ENCODE measurements around the gene CBL. TPM values are rescaled to one million over a fixed set of nuclear protein-coding genes. Genes with fewer than 3 reads are reported as not detected.

The CBL gene
- total RNA-seq, 1 experiment from 2014 or later = 5.8 TPM

GRCh38 chr11:119344291-119345010 lies 138.3 kb downstream of the CBL start:
- no peak for DNase-seq (ENCODE audit: low read depth, low spot score)
- in situ Hi-C loops (cut with HindIII; ENCODE audit: low pct_unique_long_range_greater_than_20kb, low sequenced_read_pairs) = no loop called here

- no peak for DNase-seq (ENCODE audit: low read depth, low spot score)
- in situ Hi-C loops (cut with HindIII; ENCODE audit: low pct_unique_long_range_greater_than_20kb, low sequenced_read_pairs) = no loop called here
These were observed 139.5 kb downstream of the CBL start for GRCh38 chr11:119345685-119346084.

DNA sequence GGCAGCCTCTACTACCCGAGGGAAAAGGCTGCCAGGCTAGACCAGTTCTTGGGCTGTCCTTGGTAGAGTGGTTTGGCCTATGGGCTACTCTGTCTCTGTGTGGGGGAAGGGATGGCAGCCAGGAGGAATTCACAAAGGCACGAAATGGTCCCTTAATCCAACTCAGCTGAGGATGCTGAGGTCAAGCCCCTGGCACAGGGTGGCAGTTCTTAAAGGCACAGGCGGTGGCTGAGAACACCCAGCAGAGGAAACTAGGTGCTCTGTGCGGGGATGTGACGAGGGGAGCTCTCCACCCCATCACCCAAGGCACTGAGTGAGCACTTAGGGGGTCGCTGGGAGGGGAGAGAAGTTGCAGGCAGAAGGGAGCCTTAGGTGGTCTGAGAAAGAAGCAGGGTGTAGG lies 140.5 kb downstream of the CBL start, which contains the start of gene MFRP:
MFRP (minus strand) TSS at position 101 of the 400 bp plus-strand sequence. CDS start 192 bp downstream, outside the sequence.
- in situ Hi-C loops (cut with HindIII; ENCODE audit: low pct_unique_long_range_greater_than_20kb, low sequenced_read_pairs) = no loop called here
- no peak for DNase-seq (ENCODE audit: low read depth, low spot score)

DNA sequence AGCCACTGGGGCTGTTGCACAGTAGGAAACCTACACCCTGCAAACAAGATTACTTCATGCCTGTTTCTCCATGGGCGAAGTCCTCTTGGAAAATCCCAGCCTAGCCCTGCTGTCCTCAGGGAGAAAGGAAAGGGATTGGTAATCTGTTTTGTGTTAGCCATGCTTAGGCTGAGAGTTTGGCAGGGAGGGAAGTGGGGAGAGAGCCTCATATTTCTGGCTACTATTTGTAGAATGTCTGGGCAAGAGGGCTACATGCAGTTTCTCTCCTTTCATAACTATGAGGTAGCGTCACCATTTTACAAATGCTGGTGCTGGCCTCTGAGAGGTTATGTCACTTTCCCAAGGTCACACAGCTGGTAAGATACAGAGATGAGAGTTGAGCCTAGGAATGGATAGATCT lies 141.1 kb downstream of the CBL start:
- in situ Hi-C loops (cut with HindIII; ENCODE audit: low pct_unique_long_range_greater_than_20kb, low sequenced_read_pairs) = no loop called here
- DNase-seq (ENCODE audit: low read depth, low spot score) = no peak

- DNase-seq (ENCODE audit: low read depth, low spot score) = no peak
- in situ Hi-C loops (cut with HindIII; ENCODE audit: low pct_unique_long_range_greater_than_20kb, low sequenced_read_pairs) = no loop called here
These were observed 141.9 kb downstream of the CBL start for GRCh38 chr11:119347940-119348605.

DNA sequence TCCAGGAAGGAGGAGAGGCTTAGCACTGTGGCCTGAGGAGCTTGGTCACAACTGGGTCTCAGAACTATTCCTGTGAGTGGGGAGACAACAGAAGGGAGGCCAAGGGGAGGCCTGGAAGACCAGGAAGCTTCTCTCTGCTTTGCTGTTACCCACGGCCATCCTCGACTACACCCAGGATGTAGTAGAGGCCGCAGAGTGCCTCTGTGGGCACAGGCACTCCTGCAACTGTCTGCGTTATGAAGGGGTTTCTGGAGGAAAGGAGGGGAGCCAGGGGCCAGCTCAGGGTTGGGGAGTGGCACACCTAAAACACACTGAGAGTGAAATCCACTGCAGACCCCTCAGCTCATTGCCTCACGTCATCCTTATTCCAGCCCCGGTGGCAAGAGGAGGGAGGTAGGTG lies 144.2 kb downstream of the CBL start:
- DNase-seq (ENCODE audit: low read depth, low spot score) = no peak
- in situ Hi-C loops (cut with HindIII; ENCODE audit: low pct_unique_long_range_greater_than_20kb, low sequenced_read_pairs) = no loop called here

GRCh38 chr11:119351232-119351631 lies 145.1 kb downstream of the CBL start:
- DNase-seq (ENCODE audit: low read depth, low spot score) = no peak
- in situ Hi-C loops (cut with HindIII; ENCODE audit: low pct_unique_long_range_greater_than_20kb, low sequenced_read_pairs) = no loop called here

DNA sequence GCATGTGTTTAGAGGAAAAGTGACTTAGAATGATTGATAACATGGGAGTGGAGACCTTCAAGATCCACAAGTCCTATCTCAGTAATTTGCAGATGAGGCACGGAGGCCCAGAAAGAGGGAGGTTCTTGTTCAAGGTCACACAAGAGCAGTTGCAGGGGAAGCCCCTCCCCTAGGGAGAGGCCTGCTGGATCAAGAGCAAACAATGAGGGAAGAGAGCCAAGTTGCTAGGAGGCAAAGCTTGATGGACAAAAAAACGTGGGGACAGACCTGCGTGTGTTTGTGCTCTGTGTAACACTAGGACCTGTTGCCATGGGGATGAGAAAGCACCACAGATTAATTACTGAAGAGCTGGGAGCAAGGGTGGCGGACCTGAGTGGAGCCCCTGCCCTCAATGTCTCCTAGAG lies 146.7 kb downstream of the CBL start:
- DNase-seq (ENCODE audit: low read depth, low spot score) = peak; percentile 44
- in situ Hi-C loops (cut with HindIII; ENCODE audit: low pct_unique_long_range_greater_than_20kb, low sequenced_read_pairs) = no loop called here

- in situ Hi-C loops (cut with HindIII; ENCODE audit: low pct_unique_long_range_greater_than_20kb, low sequenced_read_pairs) = no loop called here
- no peak for DNase-seq (ENCODE audit: low read depth, low spot score)
These were observed 149.1 kb downstream of the CBL start for GRCh38 chr11:119355091-119355843.

DNA sequence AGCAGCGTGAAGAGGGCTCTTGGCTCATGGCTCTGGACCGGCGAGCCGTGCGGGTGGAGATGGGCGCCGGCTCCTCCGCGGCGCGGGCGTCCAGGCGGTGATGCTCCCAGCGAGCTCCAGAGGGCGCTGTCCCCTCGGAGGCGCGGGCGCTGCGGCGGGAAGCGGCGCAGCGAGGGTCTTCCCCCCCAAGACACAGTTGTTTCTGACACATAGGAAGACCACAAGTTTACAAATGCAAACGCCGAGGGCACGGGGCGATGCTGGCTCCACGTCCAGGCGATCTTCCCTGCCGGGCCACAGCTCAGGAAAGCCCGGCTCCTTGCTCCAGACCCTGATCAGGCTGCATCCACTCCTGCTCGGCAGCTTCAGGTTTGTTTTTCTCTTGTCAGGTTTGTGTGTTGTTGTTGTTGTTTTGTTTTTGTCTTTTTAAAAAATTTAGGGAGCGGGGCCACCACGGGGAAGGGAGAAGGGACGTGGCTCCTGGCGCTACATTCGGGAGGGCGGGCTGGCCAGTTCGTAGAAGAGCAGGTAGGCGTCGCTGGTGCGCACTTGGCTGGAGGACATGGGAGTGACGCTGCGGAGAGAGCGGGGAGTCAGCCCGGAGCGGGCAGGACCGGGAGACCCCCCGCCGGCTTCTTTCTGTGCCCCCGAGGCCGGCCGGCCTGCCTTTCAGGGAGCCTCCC lies 150.4 kb downstream of the CBL start:
- in situ Hi-C loops (cut with HindIII; ENCODE audit: low pct_unique_long_range_greater_than_20kb, low sequenced_read_pairs) = no loop called here
- DNase-seq (ENCODE audit: low read depth, low spot score) = peak; percentile 73

- DNase-seq (ENCODE audit: low read depth, low spot score) = no peak
- in situ Hi-C loops (cut with HindIII; ENCODE audit: low pct_unique_long_range_greater_than_20kb, low sequenced_read_pairs) = no loop called here
These were observed 150.9 kb downstream of the CBL start for GRCh38 chr11:119357074-119357473.

Small RNA genes within 50 kb of the gene (small RNA-seq; reads per million reads assigned to genes)
- gene RF01225 = 0 reads per million in 2 experiments
- gene RNU6-262P = 0 reads per million in 2 experiments

Other genes with a start within 250 kb of the CBL start
- not detected in 2 replicates for gene FOXR1, start 234.6 kb upstream of the CBL start, total RNA-seq (2014; rRNA removed; shearing (Covaris generic))
- gene CENATAC, start 208.2 kb upstream of the CBL start, total RNA-seq (2014; rRNA removed; shearing (Covaris generic)) = 8.2 and 9.1 TPM in 2 replicates
- 914 and 964 TPM in 2 replicates for gene RPS25, start 188.0 kb upstream of the CBL start, total RNA-seq (2014; rRNA removed; shearing (Covaris generic))
- 65.5 and 83.5 TPM in 2 replicates for gene TRAPPC4, start 187.6 kb upstream of the CBL start, total RNA-seq (2014; rRNA removed; shearing (Covaris generic))
- gene SLC37A4, start 175.5 kb upstream of the CBL start, total RNA-seq (2014; rRNA removed; shearing (Covaris generic)) = 14.2 and 19.1 TPM in 2 replicates
- gene HYOU1, start 149.1 kb upstream of the CBL start, total RNA-seq (2014; rRNA removed; shearing (Covaris generic)) = 189 and 191 TPM in 2 replicates
- 43.7 and 49.9 TPM in 2 replicates for gene VPS11, start 138.5 kb upstream of the CBL start, total RNA-seq (2014; rRNA removed; shearing (Covaris generic))
- gene HMBS, start 121.5 kb upstream of the CBL start, total RNA-seq (2014; rRNA removed; shearing (Covaris generic)) = 4.5 and 6.7 TPM in 2 replicates
- gene DPAGT1, start 104.5 kb upstream of the CBL start, total RNA-seq (2014; rRNA removed; shearing (Covaris generic)) = 22.3 and 26.1 TPM in 2 replicates
- 2.8 and 5.6 TPM in 2 replicates for gene C2CD2L, start 99.0 kb upstream of the CBL start, total RNA-seq (2014; rRNA removed; shearing (Covaris generic))
- 8.8 and 9.4 TPM in 2 replicates for gene HINFP, start 84.8 kb upstream of the CBL start, total RNA-seq (2014; rRNA removed; shearing (Covaris generic))
- gene ABCG4, start 57.3 kb upstream of the CBL start, total RNA-seq (2014; rRNA removed; shearing (Covaris generic)) = 0.05 TPM in 1 of 2 replicates, not detected in the other
- 8.7 and 11.5 TPM in 2 replicates for gene NLRX1, start 37.6 kb upstream of the CBL start, total RNA-seq (2014; rRNA removed; shearing (Covaris generic))
- gene NHERF4, start 20.9 kb upstream of the CBL start, total RNA-seq (2014; rRNA removed; shearing (Covaris generic)) = not detected in 2 replicates
- 335 and 356 TPM in 2 replicates for gene MCAM, start 110.8 kb downstream of the CBL start, total RNA-seq (2014; rRNA removed; shearing (Covaris generic))
- 3.2 and 3.5 TPM in 2 replicates for gene RNF26, start 128.2 kb downstream of the CBL start, total RNA-seq (2014; rRNA removed; shearing (Covaris generic))
- not detected in 2 replicates for gene C1QTNF5, start 134.5 kb downstream of the CBL start, total RNA-seq (2014; rRNA removed; shearing (Covaris generic))
- gene MFRP, start 140.4 kb downstream of the CBL start, total RNA-seq (2014; rRNA removed; shearing (Covaris generic)) = not detected in 2 replicates
- gene USP2, start 175.4 kb downstream of the CBL start, total RNA-seq (2014; rRNA removed; shearing (Covaris generic)) = 0.37 and 0.40 TPM in 2 replicates
- 0.32 and 0.88 TPM in 2 replicates for gene THY1, start 216.8 kb downstream of the CBL start, total RNA-seq (2014; rRNA removed; shearing (Covaris generic))

All from SK-MEL-5 (cell line).